Hepatic stellate cell (primary cell): ENCODE data around the gene DAO.
A peak's percentile ranks its signal among the peaks of the same experiment; 100 is the strongest.
"Not testable (repeated sequence)": the region's sequence is repeated elsewhere in the genome, so short reads cannot be mapped to it uniquely, and the experiment has no call there.

Experiments
- DNase-seq: peaks from one replicate; pipeline ENCODE4 v3.0.0; 2011; ENCODE audit warnings: low spot score

Gene DAO

GRCh38 chr12:108850854-108851573 lies 28.9 kb upstream of the DAO start:
- peak; percentile 93 for DNase-seq

GRCh38 chr12:108852674-108853309 lies 27.1 kb upstream of the DAO start:
- DNase-seq = no peak

GRCh38 chr12:108853426-108853825 lies 26.5 kb upstream of the DAO start:
- no peak for DNase-seq

- no peak for DNase-seq
These were observed 25.9 kb upstream of the DAO start for GRCh38 chr12:108853981-108854446.

- DNase-seq = peak; percentile 81
These were observed 25.2 kb upstream of the DAO start for GRCh38 chr12:108854451-108855283.

DNA sequence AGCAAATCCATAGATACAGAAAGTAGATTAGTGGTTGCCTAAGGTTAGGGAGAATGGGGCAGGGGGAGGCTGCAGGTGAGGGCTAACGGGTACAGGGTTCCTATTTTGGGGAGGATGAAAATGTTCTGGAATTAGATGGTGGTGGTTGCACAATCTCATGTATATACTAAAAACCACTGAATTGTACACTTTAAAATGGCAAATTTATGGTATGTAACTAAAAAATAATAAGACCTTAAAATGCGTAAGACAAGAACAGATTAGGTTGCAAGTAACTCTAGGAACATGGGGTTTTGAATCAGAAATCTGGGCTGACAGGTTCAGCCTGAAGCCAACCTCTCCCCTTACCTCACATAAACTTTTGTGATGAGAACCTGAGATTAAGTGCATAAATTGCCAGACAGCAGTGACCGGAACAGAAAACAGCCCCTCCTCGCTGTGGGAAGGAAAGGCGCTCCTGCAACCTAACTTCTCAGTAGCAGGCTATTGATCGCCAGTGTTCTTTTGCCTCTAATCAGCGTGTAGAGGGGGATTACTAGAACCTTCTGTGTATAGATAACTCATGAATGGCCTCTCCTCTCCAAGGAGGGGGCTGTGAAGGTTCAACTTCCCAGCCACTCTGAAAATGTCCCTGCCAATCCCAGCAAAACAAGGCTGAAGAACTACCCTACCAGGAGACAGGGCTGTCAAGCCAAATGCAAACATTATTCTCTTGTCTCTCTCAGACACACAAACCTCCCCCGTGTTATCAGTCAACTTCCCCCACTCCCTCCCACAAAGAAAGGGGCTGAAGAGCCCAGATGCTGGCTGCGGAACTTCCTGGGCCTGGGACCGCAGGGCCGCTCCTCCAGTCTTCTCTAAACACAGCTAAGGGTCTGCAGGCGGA lies 24.4 kb upstream of the DAO start:
- no peak for DNase-seq

DNA sequence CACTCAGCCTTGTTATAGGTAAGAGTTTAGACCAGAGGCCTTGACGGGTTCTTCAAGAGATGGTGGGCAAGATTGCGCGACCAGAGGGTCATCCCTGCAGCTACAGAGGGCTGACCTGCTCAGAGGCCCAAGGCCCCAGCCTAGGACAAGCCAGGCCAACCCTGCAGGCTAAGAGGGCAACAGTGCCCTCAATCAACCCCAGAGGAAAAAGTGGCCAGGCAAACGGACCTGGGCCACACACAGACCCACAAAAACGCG lies 23.8 kb upstream of the DAO start:
- no peak for DNase-seq

DNA sequence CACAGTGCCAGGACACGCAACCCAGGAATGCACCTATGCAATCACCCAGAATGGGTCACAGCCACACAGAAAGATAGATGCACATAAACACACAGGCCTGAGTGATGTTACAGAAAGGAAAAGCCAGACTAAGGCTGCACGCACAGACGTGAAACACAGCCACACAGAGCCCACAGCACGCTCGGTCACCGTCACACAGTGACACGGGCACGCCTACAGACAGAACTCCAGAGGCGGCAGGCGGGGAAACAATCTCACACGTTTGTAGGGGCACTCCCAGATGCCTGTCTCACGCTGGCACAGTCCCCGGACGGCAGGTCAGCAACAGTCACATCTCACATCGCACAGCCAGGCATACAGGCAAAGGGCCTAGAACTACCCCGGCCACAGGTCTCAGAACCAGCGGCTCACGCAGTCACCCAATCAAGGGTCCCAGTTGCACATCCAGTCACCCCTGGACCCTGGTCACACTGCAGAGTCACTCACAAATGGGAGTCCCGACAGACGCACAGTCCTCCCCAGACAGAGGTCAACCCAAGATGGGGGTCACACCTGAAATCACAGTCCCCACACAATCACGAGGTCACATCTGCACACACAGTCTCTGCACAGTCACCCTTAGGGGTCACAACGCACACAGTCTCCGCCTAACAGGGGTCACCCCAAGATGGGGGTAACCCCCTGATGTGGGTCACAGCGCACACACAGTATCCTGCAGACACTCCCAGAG lies 23.3 kb upstream of the DAO start:
- no peak for DNase-seq

GRCh38 chr12:108857158-108857407 lies 22.8 kb upstream of the DAO start:
- no peak for DNase-seq

- DNase-seq = no peak
These were observed 21.4 kb upstream of the DAO start for GRCh38 chr12:108858311-108859074.

GRCh38 chr12:108859141-108859922 lies 20.6 kb upstream of the DAO start:
- not testable (repeated sequence) for DNase-seq

GRCh38 chr12:108859923-108860291 lies 20.0 kb upstream of the DAO start:
- DNase-seq = no peak

DNA sequence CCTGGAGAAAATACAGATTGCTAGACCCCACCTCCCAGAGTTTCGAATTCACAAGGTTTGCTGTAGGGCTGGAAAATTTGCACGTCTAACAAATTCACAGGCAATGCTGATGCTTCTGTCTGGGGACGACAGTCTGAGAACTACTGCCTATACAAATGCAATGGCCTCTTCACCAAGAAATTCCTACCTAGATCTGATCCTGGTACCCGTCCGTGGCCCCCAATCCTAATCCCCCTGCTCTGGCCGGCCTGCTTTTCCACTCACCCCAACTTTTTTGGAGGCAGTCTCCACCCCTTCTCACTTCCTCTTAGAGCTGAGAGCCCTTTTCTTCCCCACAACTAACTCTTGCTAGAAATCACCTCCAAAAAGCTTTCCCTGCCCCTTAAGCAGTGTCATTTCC lies 19.4 kb upstream of the DAO start:
- no peak for DNase-seq

- no peak for DNase-seq
These were observed 17.9 kb upstream of the DAO start for GRCh38 chr12:108861878-108862587.

- DNase-seq = no peak
These were observed 17.3 kb upstream of the DAO start for GRCh38 chr12:108862588-108862959.

DNA sequence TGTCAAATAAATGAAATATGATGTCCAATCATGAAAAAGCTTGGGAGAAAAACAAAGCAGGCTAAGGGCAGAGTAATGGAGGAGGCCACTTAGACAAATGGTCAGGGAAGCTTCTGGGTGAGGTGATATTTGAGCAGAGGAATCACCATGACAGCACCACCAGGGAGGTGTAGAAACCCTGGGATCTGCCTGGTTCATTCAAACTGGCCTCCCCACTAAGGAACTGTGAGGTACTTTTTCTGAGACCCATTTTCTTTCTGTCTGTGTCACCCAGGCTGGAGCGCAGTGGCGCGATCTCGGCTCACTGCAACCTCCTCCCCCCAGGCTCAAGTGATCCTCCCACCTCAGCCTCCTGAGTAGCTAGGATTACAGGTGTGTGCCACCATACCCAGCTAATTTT lies 14.7 kb upstream of the DAO start:
- no peak for DNase-seq

DNA sequence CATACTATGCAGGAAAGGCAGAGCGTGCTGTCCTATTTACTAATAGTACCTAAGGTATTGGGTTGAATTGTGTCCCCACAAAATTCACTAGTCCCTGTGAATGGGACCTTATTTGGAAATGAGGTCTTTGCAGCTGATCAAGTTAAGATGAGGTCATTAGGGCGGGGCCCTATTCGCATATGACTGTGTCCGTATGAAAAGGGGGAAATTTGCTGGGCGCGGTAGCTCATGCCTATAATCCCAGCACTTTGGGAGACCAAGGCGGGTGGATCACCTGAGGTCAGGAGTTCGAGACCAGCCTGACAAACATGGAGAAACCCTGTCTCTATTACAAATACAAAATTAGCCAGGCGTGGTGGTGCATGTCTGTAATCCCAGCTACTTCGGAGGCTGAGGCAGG lies 13.8 kb upstream of the DAO start:
- DNase-seq = not testable (repeated sequence)

DNA sequence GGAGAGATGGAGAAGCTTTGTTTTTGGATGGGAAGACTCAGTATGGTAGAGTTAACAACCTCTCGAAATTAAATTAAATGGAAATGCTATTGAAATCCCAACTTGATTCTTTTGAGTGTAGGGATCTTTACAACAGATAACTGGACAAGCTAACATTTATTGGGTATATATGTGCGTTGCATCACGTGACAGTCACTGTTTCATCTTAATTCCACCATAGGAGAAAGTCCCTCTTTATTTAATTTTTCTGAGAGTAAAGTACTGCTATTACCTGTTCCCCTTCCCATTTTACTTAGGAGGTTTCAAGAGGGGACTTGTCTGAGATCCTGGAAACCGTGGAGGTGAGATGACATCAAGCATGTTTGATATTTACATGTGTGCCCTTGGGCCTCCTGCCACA lies 11.1 kb upstream of the DAO start:
- no peak for DNase-seq

GRCh38 chr12:108875280-108875679 lies 4.6 kb upstream of the DAO start:
- no peak for DNase-seq
